ENCODE data around the gene TARBP2. TPM values are rescaled to one million over a fixed set of nuclear protein-coding genes. Genes with fewer than 3 reads are reported as not detected.

TARBP2 gene
- total RNA-seq, 1 experiment from 2014 or later = 74.0 TPM

Other genes starting within 250 kb of the TARBP2 start
- 41.5 to 61.4 TPM (median 48.5 TPM) in 3 replicates for gene ESPL1, start 233.0 kb upstream of the TARBP2 start, total RNA-seq (2021)
- 263 to 286 TPM (median 270 TPM) in 3 replicates for gene PFDN5, start 205.7 kb upstream of the TARBP2 start, total RNA-seq (2021)
- gene MYG1, start 201.6 kb upstream of the TARBP2 start, total RNA-seq (2021) = 84.7 to 93.1 TPM (median 92.8 TPM) in 3 replicates
- 95.8 to 104 TPM (median 98.9 TPM) in 3 replicates for gene AAAS, start 179.7 kb upstream of the TARBP2 start, total RNA-seq (2021)
- 0.09 TPM in 1 of 3 replicates, not detected in the others for gene SP7, start 164.9 kb upstream of the TARBP2 start, total RNA-seq (2021)
- gene SP1, start 121.1 kb upstream of the TARBP2 start, total RNA-seq (2021) = 77.3 to 87.2 TPM (median 79.4 TPM) in 3 replicates
- gene AMHR2, start 77.4 kb upstream of the TARBP2 start, total RNA-seq (2021) = not detected in 3 replicates
- gene PRR13, start 59.5 kb upstream of the TARBP2 start, total RNA-seq (2021) = 150 to 187 TPM (median 155 TPM) in 3 replicates
- 981 to 1,004 TPM (median 984 TPM) in 3 replicates for gene PCBP2, start 49.2 kb upstream of the TARBP2 start, total RNA-seq (2021)
- 23.6 to 27.9 TPM (median 25.1 TPM) in 3 replicates for gene MAP3K12, start 1.8 kb upstream of the TARBP2 start, total RNA-seq (2021)
- gene NPFF, start 6.2 kb downstream of the TARBP2 start, total RNA-seq (2021) = 0.57 to 0.80 TPM (median 0.59 TPM) in 3 replicates
- gene ATF7, start 125.1 kb downstream of the TARBP2 start, total RNA-seq (2021) = 16.3 to 20.3 TPM (median 19.7 TPM) in 3 replicates
- 411 to 527 TPM (median 517 TPM) in 3 replicates for gene ATP5MC2, start 174.8 kb downstream of the TARBP2 start, total RNA-seq (2021)
- 21.2 to 28.2 TPM (median 27.0 TPM) in 3 replicates for gene CALCOCO1, start 226.2 kb downstream of the TARBP2 start, total RNA-seq (2021)